SKM-1 (cell line): ENCODE measurements around the gene CTNS.

Experiments used
- DNase-seq: peaks from one replicate; lab custom pipeline; 2025; ENCODE audit not compliant: unreplicated experiment; lab: John Stamatoyannopoulos, UW

CTNS gene

DNA sequence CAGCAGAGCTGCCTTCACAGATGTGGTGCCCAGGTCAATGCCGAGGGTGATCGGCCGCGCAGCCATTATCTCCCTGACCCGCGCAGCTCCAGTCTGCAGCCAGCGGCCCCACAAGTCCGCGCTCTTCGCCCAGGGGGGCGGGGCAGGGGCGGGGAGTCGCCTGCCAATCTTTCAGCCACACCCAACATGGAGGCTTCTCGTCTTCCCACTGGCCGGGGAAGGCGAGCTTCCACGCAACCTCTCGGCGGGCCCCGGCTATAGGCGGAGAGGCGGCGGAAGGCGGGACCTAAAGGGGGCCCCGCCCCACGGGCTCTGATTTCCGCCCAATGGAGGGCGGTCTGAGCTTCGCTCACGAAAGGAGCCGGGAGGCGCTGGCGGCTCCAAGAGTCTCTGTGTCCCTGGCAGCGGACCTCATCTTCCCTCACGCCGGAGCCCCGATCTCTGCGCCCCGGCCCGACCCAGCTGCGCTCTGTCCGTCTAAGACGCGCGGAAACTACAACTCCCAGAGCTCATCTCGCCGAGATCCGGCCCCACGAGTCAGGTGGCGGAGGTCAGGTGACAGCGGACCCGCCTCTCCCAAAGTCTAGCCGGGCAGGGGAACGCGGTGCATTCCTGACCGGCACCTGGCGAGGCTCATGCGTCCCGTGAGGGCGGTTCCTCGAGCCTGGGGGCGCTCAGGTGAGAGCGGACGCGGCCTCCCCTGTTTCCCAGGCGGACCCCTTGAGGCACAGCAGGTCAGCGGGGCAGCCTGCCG lies at the start of gene CTNS, which contains the start of gene SHPK:
CTNS (plus strand) TSS at position 607 of the 754 bp plus-strand sequence. CDS start 3,447 bp downstream, outside the sequence.
SHPK (minus strand) TSS at position 97 of the 754 bp plus-strand sequence; CDS start at position 66, 31 bp downstream.
- peak; percentile 70 for DNase-seq

DNA sequence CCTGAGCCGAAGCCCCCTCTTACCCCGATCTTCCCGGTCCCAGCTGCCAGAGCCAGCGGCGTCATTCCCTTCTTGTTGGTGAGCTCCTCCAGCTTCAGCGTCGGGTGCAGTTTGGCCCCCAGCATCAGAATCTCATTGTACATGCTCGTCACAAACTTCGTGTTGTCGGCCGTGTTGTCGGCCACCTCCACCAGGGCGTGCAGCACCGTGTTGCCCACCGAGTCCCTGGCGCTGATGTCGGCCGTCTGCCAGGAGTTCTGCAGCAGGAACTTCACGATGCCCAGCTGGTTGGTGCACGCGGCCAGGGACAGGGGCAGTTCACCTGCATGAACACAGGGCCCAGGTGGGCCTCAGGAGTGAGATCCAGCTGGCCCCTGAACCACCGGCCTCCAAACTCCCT lies 46.8 kb upstream of the CTNS start:
- DNase-seq = no peak

DNA sequence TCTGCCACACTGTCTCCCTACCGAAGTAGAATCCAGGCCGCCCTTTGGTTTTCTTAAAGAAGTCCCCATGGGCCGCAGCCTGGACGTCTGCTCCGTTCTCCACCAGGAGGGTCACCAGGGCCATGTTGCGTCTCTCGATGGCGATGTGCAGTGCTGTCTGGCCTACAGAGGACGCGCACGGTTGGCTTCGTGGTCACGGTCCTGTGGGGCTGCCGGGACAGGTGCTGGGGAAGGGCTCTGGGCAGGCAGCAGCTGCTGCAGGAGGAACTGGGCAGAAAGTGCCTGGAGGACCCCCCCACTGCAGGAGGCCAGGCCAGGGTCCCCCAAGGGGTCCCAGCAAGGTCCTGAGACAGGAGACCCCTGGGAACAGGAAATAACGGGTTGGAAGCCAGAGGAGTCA lies 46.3 kb upstream of the CTNS start:
- no peak for DNase-seq

DNA sequence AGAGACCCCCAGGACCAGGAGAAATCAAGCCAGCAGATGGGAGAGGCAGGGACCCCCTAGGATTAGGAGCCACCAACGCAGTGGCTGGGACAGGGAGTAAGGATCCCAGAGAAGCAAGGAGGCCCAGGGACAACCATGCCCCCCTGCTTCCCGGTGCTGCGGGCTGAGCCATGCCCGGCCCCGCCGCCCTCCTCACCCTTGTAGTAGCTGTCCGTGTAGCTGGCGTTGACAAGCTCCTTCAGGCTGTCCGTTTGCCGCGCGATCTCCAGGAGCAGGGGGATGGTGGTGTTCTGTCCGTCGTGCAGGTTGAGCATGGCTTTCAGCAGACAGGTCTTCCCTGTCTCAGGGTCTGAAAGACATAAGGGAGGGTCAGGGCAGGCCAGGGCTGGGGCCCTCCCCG lies 45.8 kb upstream of the CTNS start:
- DNase-seq = no peak

DNA sequence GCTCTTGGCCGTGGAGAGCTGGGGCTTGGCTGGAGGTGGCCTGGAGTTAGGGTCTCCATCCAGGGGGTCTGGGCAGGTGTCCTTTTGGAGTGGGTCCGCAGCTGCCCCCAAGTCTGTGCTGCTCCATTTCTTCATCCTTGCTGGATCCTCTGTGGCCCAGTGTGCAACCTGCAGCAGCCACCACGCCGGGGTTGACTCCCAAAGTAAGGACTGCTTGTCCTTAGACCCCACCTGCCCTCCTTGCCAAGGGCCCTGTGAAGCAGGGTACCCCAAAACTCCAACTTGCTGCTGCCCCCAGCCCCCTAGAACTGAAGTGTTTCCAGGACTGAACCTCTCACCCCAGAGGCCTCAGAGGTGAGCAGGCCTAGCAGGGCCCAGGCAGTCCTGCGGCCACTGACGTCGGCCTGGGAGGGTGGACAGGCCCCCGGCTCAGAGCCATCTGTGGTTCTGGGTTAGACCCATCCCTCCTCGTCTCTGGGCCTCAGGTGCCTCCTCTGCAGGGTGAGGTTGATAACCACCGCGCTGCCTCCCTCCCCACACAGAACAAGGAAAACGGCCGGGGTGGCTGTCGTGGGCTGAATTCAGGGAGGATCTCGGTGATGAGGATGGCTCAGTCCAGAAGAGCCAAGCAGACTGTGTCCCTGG lies 44.2 kb upstream of the CTNS start:
- no peak for DNase-seq

DNA sequence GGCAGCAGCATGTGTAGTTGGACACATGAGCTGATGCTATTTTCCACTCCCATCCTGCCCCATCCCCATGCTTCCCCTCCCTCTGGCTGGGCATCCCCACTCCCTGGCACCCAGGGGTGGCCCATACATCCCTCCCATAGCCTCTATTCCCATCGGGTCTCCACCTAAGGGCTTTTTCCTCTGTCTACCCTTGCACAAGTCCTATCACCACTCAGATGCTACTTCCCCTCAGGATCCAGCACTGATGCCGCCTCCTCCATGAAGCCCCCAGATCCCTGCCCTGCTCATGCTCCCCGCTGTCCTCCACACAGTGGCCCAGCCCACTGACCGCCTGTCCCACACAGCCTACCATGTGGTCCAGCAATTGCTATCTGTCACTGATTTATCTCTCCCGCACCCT lies 43.2 kb upstream of the CTNS start:
- no peak for DNase-seq

DNA sequence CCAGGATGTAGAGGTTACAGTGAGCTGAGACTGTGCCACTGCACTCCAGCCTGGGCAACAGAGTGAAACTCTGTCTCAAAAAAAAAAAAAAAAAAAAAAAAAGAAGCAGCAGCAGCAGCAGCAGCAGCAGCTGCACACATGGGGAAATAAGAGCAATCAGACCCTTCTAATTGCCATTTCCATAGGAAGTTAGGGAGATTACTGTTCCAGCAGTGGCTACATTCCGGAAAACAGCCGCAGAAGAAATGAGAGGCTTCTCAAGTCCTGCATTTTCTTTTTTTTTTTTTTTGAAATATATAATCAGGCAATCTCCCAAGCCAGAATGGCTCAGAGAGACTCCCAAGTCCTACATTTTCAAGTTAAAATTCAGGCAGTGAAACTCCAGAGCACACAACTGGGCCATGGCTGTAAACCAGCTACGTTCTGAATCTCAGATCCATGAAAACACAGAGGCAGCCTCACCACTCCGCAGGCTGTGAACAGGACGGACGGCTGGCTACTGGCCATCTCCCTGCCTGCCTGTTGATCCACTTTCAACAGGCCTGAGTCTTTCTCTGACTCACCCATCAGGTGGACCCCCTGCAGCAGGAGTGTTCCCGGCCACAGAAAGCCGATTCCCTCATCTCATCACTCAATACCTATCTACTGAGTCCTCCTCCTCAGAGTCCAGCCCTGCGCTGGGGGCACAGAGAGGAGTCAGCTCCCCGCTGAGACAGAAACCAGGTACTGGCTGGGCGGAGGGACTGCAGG lies 42.3 kb upstream of the CTNS start:
- no peak for DNase-seq

DNA sequence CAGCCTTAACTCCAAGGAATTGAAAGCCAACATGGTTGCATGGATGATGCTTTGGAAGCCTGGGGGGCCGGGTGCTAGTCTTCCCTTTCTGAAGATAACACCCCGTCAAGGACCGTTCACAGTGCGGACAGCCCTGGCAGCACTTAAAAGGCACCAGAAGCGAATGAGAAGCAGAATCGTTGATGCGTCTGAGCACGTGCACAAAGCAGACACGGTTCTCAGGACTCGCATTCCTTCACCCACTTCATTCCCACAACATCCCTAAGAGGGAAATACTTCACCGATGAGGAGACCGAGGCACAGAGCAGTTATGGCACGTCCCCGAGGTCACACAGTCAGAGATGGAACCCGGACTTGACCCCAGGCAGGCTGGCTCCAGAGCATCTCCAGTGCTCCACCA lies 41.6 kb upstream of the CTNS start:
- DNase-seq = no peak

DNA sequence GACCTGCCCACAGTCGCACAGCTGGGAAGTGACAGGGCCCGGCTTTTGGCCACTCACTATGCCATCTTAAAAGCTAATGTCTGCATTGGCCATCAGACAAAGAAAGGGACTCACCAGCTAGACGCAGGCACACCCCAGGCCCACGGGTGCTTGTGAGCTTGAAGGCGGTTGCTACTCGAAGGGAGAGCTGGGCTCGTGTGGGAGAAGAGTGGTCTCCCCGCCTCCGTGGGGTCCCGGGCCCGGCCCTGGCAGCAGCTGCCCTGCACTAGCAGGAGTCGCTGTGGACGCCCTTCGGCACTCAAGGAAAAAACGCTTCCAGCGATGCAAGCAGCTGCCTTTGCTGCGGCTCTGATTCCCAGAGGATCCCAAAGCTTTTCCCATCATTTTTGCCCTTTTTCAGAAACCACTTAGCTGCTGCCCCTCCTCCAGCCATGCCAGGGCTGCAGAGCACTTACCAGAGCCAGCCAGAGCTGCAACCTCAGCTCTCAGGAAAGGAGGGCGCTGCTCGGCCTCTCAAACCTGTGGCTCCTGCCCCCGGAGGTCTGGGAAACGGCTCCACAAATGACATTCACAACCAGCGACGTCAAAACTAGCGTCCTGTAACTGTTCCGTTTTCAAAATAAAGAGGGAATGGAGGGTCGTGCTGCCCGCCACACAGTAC lies 39.6 kb upstream of the CTNS start:
- DNase-seq = no peak

DNA sequence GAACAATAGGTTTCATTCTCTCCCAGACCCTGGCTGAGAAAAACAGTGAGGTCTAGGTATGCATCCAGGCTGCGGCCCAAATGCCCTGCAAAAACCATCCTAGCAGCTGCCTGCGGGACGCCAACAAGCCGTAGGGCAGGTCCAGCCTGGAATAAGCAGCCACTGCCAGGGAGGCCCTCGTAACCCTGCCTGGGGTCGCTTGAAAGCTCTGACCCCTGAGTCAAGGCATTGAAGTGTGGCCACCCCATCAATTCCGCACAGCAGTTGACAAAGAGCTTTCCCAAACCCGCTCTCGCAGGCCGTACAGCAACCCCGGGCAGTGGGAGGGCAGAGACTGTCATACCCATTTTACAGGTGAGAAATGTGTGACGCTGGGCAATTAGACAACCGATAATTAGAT lies 38.5 kb upstream of the CTNS start:
- no peak for DNase-seq

DNA sequence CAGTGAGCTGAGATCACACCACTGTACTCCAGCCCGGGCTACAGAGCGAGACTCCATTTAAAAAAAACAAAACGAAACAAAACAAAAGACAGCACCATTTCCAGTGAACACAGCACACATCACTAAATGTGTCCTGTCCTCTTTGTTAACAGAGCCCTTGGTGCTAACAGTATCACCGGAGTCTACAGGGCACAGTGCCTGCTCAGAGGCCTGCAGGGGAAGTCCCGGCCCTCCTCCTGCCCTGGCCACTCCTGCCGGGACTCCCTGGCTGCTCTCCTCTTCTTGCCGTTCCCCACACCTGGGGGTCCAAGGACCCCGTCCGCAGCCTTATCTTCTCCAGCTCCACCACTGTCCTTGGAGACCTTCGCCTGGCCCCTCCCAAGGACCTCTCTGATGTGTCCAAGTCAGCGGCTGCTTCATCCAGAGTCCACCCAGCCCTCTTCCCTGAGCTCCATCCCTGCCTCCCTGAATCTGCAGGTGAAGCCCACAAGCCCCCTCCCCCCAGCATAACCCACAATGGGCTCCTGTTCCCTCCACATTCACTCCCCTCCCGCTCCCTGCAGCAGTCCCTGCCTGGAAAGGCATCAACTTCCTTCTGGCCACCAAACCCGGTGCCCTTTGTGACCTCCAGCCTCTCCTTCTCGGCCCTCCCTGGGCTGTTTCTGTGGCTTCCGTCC lies 35.9 kb upstream of the CTNS start:
- DNase-seq = no peak

DNA sequence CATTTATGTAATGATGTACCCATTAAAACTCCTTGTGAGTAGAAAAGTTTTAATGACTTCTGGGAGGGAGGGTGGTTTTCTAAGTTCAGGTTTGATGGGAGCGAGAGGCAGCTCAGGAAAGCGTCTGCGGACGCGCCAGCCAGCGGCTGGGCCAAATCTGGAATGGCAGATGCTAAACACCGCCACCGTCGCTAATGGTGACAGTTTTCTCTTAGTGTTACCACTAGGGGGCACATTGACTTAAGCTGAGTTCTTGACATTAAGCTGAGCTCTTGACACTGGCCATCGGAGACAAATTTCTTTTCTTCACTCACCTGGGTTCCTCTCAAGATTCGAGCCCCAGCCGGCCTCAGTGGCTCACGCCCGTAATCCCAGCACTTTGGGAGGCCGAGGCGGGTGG lies 34.1 kb upstream of the CTNS start:
- DNase-seq = no peak

DNA sequence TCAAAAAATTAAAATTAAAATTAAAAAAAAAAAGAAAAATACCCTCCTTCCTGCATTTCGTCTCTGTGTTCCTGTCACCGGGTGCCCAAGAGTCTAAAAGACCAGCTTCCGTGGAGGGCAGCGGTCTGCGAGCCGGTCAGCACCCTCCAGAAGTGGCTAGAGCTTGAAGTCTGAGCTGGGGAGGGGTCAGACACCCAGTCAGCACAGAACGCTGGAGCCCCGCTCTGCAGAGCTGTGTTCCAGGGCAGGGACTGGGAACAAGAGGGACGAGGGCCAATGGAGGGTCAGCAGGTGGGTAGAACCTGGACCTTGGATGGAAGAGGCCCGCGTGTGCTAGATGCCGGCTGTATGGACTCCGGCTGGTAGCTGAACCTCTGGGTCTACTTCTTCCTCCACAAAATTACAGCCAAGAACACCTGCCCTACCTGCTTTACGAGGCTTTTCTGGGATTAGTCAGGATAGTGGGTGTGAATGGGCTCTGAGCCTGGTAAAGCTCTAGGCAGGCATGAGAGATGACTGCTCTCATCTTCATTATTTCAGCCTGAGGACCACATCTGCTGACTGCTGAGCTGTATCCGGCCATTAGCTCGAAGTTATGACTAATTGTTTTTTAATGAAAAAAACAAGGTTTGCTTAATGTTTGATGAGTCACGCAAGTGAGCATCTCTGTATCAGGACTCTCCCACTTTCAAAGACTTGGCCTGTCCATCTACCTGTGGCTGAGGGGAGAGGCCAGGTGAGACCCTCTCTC lies 33.3 kb upstream of the CTNS start:
- DNase-seq = no peak

DNA sequence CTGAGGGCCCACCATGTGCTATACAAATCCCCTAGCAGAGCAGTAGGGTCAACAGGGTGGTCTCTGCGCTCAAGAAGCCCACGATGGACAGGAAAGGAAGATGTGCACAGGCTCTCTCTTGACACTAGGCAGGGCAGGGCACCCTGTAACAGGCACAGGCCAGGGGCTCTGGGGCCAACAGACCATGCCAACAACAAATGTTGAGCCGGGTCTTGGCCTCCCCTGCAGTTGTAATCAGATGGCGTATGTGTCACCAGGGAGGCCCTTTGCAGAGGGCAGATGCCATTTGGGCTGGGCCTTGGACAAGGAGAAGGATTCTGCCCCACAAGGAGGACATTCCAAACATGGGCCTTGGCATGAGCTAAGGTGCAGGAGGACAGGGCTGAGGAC lies 32.7 kb upstream of the CTNS start:
- DNase-seq = no peak

DNA sequence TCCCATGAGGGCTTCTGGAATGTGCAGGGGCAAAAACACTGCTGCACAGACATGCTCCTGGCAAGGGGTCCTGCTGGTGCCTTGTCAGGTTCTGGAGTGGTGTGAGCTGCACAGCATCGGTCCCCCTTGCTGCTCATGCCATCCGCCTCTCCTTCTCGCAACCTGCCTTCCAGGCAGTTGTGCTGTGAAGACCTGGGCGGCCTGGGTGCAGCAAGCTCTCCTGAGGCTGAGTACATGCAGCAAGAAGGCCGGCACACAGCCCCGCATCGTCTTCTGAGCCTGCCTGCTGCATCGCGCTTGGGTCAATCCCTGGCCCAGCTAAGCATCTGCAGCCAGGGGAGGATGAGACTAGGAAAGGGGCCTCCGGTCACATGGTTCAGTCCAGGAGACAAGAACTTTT lies 26.9 kb upstream of the CTNS start:
- no peak for DNase-seq

DNA sequence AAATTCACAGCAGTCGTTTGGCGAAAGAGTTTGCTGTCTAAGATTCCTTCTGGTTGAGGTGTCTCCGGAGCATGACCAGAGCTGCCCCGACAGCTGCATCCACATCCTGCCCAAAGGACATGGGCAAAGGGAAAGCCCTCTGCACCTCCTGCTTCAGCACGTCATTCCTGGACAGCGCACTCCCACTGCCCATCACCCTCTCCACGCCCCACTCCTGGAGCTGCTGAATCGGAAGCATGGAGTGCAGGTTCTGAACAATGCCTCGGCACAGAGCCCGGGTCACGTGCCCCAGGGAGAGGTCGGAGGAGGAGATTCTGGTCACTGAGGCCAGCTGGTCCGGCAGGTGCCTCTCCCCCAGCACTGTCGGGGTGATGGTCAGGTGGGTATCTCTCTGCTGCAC lies 26.0 kb upstream of the CTNS start:
- DNase-seq = no peak

DNA sequence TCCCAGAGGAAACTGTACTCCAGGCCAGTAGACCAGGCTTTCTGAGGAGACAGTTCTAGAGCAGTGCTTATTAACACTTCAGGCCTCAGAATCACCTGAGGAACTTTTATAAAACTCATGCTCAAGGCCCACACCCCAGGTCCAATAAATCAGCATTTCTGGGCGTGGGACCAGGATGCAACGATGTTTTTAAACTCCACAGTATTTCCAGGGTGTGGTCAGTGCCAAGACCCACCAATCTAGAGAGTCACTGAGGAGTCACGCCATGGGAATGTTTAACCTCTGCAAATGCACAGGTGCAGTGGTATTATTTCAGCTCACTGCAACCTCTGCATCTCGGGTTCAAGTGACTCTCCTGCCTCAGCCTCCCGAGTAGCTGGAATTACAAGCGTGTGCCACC lies 23.4 kb upstream of the CTNS start:
- no peak for DNase-seq

DNA sequence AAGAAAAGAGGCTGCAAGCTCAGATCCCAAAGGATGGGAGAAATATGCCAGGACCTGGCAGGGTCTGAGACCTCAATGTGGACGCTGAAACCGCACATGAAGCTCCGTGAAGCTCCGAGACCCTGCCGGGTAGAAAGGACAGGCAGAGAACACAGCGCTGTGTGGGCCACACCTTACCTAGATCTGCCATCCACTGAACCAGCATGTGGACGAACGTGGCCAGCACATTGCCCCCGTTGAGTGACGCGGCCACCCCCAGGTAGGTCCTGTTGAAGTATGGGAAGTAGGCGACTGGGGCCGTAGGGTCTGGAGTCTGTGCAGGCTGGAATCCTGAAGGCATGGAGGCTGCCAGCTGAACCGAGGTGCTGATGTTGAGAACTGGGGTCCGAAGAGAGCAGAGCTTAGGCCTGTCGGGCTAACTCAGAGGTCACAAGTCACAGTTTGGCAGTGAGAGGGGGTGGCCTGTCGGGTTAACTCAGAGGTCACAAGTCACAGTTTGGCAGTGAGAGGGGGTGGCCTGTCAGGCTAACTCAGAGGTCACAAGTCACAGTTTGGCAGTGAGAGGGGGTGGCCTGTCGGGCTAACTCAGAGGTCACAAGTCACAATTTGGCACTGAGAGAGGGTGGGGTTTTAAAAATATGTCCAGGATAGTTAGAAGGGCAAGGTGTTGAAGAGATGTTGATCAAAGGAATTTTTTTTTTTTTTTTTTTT lies 21.2 kb upstream of the CTNS start:
- no peak for DNase-seq

DNA sequence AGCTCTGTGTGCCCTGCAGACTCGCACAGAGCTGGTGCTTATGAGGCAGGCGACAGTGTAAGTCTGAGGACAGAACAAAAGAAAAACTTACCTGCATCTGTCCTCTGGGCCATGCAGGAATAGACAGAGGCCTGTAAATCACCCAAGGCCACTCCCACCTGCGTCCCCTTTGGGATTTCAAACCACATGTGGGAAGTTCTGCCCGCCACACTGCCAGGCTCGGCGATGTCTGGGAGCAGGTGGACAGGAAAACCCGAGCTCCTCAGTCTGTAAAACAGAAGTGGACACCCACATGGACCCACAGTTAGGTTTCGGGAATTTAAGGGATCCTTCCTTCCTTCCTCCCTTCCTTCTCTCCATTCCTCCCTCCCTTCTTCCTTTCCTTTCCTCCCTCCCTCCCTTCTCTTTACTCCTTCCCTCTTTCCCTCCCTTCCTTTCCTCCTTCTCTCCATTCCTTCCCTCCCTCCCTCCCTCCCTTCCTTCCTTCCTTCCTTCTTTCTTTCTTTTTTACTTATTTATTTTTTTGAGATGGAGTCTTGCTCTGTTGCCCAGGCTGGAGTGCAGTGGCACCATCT lies 15.3 kb upstream of the CTNS start:
- no peak for DNase-seq
